HG02970 (cell line): ENCODE results near the gene UBE2C.

Source experiments
- ATAC-seq: cut with Tn5 transposase; IDR thresholded peaks from one replicate; pipeline ENCODE4 v1.9.1; 2021; ENCODE audit warnings: mild to moderate bottlenecking, moderate library complexity, moderate number of reproducible peaks; ENCODE audit not compliant: unreplicated experiment, low FRiP score

UBE2C gene

DNA sequence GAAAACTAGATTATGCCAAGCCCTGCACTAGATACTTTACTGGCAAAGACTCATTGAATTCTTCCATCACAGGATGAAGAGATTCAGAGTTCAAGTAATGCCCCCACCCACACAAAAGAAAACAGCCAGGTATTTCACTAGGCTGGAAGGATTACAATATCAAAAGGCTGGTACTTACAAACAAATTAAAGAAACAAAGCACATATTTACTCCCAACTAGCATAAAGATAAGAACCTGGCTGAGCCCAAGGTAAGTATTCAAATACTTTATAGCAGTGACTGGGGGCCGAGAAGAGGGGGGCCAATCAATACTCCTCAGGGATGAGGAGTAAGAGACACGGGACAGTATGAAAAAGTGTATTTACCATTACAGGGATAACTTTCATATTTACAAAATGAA lies 41.0 kb downstream of the UBE2C start:
- no peak for ATAC-seq

DNA sequence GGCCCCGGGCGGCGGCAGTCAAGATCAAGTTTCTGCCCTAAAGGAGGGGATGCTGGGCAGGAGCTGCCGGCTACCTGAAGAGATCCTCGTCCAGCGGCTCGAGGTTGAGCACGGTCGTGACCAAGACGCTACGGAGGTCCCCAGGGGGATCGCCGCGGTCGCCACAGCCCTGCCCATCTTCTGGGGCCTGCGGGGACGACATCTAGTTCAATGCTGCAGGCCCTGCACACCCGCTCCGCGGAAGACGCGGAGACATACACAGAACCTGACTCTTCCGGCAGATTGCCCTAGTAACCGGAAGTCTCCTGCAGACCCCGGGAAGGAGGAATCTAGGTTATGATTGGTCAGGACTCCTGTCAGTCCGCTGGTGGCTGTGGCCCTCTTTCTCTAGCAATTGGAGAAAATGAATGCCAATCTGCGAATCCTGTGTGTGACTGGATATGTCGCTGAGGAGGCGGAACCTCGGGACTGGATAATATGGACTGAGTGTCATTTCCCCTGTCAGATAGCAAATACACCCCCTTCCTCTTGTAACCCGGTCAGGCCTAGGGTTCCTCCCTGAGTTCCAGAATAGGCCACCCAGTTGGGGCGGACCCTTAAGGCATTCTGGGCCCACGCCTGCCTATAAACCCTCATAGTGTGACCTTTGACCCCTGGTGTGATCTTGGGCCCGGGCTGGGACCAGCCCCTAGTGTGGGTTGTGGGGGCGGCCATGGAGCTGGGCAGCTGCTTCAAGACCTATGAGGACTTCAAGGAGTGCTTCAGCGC lies 44.9 kb downstream of the UBE2C start, which contains the start of the genes ACOT8 and ZSWIM3:
Gene ACOT8 (minus strand): TSS at position 279 of the 768 bp plus-strand sequence. CDS start 77 bp downstream, at position 202.
Gene ZSWIM3 (plus strand): TSS at position 501 of the 768 bp plus-strand sequence. CDS start 212 bp downstream, at position 713.
- ATAC-seq, result peak; percentile 96

DNA sequence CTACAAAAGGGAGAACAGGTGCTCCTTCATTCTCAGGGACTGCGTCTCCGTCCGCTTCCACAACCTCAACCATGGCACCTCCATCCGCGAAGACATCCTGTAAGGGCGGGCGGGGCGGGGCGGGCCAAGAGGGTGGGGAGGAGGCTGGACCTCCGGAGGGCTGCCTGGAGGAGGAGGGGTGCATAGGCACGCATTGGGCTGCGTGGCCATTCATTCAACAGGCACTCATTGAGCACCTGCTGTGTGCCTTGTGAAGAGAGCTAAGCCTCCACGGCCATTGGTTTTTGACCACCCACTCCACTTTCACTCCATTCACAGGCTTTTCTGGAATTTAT lies 45.4 kb downstream of the UBE2C start:
- ATAC-seq, result no peak

DNA sequence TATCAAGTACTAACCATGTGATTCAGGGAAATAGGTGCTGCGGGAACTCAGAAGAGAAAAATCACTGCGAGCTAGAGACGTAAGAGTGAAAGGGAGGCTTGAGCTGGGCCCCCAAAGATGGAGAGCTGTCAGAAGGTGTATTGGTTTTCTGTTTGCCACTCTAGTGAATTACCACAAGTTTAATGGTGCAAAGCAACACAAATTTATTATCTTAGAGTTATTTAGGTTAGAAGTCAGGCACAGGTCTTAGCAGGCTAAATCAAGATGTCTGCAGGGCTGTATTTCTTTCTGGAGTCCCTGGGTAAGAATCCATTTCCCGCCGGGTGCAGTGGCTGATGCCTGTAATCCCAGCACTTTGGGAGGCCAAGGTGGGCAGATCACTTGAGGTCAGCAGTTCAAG lies 47.5 kb downstream of the UBE2C start:
- no peak for ATAC-seq

DNA sequence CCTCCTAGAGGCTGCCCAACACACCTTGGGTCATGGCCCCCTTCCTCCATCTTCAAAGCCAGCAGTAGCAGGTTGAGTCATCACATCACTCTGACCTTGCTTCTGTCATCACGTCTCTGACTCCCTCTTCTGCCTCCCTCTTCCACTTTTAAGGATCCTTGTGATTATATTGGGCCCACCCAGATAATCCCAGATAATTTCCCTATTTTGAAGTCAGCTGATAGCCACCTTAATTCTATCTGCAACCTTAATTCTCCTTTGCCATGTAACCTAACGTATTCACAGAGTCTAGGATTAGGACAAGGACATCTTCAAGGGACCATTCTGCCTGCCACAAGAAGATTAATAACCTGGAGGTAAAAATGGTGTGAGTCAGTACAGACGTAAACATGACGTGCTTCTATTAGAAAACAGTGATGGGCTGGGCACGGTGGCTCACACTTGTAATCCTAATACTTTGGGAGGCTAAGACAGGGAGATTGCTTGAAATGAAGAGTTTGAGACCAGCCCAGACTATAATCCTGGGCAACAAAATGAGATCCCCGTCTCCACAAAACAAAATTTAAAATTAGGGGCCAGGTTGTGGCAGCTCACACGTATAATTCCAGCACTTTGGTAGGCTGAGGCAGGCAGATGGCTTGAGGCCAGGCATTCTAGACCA lies 48.2 kb downstream of the UBE2C start:
- ATAC-seq, result no peak

DNA sequence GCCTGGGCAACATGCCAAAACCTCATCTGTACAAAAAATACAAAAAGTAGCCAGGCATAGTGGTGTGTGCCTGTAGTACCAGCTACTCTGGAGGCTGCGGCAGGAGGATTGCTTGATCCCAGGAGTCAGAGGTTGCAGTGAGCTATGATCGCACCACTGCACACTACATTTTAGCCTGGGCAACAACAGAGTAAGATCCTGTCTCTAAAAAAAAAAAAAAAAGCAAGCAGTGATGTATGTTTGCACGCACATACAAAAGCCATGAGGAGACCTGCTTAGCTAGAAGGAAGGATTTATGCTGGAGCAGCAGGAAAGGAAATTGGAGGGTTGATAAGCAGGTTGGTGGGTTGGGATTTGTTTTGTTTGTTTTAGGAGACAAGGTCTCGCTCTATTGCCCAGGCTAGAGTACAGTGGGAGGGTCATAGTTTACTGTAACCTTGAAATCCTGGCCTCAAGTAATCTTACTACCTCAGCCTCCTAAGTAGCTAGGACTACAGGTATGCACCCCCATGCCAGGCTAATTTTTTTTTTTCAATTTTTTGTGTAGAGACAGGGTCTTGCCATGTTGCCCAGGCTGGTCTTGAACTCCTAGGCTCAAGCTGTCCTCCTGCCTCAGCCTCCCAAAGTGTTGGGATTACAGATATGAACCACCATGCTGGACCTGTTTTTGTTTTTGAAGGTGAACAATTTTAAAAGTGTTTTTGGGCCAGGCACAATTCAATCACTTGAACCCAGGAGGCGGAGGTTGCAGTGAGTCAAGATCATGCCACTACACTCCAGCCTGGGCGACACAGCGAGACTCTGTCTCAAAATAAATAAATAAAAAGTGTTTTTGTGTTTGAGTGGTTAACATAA lies 49.0 kb downstream of the UBE2C start:
- ATAC-seq, result no peak

DNA sequence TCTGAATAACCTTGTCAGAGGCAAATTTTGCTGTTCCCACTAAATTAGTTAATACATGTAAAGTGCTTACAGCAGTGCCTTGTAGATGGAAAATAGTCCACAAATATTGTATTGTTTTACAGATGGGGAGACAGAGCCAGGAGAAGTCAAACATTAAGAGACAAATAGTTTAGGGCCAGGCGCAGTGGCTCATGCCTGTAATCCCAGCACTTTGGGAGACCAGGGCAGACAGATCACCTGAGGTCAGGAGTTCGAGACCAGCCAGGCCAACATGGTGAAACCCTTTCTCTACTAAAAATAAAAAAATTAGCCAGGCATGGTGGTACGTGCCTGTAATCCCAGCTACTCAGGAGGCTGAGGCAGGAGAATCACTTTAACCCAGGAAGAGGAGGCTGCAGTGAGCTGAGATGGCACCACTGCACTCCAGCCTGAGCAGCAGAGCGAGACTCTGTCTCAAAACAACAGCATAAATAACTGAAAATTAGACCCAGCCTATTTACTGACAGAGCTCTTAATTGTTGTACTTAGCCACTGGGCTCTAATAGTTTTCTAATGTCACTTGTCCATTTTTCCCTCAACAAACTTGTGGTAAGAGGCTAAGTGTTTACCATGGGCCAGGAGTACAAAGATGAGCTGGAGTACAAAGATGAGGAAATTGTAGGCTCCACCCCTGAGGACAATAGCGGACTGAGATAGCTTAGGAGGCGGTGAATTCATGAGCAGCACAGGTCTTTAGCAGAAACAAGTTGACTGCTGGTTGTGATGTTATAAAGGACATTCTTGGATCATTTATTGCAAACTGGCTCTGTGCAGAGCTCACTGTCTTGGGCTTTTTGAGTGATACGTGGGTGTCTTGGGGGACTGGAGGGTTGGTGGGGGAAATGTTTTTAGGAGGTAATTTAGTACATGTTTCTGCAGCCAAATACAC lies 51.4 kb downstream of the UBE2C start:
- no peak for ATAC-seq

DNA sequence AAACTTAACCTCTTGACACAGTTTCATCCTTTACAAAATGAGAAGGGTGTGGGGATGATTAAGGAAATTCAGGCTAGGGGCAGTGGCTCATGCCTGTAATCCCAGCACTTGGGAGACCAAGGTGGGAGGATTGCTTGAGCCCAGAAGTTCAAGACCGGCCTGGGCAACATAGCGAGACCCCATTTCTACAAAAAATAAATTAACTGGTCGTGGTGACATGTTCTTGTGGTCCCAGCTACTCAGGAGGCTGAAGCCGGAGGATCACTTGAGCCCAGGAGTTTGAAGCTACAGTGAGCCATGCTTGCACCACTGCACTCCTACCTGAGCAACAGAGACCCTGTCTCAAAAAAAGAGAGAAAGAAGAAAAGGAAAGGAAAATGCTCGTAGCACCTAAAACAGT lies 54.0 kb downstream of the UBE2C start:
- no peak for ATAC-seq
